C4-2B (cell line): ENCODE results near the gene LRSAM1.

Experiments used
- H3K27ac ChIP-seq: fragments of 450-650 bp; 2 replicates; pipeline ENCODE4 v1.5.1; 2017
- ZFX ChIP-seq: fragments of 450-650 bp; IDR thresholded peaks from 2 replicates; pipeline ENCODE4 v1.6.1; 2017
- TF ChIP-seq, protein P1 (sequence below): fragments of 450-650 bp; conservative IDR thresholded peaks from 2 replicates; pipeline ENCODE4 v1.5.1; 2017; ENCODE audit warnings: mild to moderate bottlenecking

Gene LRSAM1

DNA sequence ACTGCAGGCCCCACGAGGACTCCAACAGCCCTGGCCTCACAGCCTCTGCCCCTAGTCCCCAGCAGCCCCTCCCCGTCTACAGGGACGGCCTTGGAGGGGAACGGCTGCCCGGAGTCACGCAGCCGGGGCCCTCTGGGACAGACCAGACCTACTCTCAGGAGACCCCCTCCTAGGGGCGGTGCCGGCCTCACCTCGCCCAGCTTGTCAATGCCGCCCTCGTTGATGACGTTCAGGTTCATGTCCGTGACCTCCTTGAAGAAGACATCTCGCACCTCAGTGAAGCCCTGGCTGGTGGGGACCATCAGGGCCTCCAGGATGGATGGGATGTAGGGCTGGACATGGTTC is 58.6 kb downstream of the LRSAM1 start:
- TF ChIP-seq ZFX: no peak
- TF ChIP-seq, protein P1, sequence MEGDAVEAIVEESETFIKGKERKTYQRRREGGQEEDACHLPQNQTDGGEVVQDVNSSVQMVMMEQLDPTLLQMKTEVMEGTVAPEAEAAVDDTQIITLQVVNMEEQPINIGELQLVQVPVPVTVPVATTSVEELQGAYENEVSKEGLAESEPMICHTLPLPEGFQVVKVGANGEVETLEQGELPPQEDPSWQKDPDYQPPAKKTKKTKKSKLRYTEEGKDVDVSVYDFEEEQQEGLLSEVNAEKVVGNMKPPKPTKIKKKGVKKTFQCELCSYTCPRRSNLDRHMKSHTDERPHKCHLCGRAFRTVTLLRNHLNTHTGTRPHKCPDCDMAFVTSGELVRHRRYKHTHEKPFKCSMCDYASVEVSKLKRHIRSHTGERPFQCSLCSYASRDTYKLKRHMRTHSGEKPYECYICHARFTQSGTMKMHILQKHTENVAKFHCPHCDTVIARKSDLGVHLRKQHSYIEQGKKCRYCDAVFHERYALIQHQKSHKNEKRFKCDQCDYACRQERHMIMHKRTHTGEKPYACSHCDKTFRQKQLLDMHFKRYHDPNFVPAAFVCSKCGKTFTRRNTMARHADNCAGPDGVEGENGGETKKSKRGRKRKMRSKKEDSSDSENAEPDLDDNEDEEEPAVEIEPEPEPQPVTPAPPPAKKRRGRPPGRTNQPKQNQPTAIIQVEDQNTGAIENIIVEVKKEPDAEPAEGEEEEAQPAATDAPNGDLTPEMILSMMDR: no peak
- no peak overlapping the region for H3K27ac ChIP-seq

DNA sequence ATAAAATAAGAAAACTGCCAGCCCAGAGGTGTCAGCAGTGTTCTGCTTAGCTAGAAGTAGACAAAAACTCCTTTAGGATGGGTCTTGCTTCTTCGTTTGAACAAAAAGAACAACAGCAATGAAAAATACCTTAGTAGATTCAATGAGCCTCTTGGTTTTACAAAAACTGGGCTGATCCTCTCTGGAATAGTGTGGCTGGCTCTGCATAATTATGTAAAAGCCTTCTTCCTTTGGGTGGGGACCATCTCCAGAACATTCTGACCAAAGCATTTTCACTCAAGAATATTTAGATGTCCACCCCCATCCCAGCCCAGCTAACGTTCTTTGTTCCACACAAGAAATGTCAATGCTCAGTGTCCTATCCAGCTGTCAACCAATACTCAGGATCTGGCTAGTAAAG is 63.2 kb downstream of the LRSAM1 start:
- TF ChIP-seq ZFX: no peak
- TF ChIP-seq, protein P1: no peak
- H3K27ac ChIP-seq: no peak overlapping the region

DNA sequence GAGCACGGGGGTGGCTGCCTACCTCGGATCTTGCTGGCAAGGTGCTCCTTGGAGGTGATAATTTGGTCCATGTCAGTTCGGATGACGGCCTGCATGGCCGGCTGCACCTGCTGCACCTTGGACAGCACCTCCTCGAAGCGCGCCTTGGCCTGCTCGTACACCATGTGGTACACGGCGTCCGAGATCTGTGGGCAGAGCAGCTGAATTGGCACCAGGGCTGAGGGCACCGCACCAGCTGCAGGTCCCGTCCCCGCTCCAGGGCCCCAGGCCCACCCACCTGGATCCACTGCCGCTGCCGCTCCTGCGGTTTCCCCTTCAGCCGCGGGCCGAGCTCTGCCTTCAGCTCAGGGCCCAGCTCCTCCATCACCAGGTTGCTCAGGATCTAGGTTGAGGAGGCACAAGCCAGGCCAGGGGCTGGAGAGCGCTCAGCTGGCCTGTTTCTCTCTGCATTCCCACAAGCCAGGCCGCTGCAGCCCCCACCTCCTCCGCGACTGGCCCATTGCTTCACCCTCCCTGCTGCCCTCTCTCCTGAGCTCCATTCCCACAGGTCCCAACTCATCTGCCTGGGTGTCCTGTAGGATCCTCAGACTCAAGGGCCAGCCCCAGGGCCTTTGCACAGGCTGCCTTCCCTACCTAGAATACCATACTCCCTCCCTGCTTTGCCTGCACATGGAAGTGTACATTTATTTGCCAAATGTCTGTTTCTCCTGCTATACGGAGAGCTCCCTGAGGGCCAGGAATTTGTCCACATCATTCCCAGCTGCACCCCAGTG is 65.7 kb downstream of the LRSAM1 start:
- TF ChIP-seq, protein P1: no peak
- TF ChIP-seq ZFX: no peak
- no peak overlapping the region for H3K27ac ChIP-seq

DNA sequence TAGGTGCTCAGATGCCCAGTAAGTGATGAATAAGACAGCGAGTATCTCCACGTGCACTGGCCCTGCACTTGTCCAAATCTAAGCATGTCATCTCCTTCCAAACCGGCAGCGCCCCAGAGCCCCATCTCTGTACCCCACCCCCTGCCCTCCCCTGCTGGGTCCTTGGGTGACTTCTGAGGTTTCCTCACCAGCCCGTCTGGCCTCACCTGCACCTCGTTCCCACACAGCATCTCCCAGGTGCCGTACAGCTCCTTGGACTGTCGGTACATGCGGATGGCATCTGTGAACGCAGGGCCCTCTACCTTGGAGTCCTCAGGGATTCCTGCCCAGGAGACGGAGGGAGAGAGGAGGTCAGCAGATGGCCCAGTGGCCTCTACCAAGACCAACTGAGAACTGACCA is 66.3 kb downstream of the LRSAM1 start:
- H3K27ac ChIP-seq: no peak overlapping the region
- TF ChIP-seq ZFX: no peak
- TF ChIP-seq, protein P1: no peak

DNA sequence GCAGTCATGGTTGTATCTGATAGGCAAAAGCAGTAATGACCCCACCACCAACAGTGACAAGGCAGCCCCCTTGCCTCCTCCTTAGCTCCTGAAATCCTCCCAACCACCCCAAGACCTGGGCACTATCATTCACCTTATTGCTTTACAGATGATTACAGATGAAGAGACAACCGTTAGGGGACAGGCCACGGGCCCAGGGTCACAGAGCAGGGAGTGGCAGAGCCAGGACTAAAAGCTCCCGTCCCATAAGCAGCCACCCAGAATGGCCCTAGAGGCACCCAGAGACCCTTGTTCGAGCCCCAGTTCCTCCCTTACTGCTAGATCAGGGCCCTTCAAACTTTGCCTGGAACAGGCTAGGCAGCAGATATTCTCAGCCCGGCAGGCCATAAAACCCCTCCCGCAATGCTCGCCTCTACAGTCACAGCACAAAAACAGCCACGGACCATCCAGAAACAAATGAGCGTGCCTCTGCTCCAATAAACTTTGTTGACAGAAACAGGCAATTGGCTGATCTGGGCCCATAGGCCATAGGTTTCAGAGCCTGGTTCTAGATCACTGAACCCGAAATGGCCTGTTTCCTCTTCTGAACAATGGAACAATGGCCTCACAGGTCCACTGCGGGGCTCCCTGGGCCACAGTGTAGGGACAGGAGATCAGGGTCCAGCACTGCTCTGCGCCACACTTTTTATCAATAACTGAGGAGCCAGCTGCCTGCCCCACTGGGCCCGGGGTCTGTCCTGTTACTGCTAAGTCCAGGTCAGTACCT is 67.0 kb downstream of the LRSAM1 start:
- no peak for TF ChIP-seq ZFX
- TF ChIP-seq, protein P1: no peak
- H3K27ac ChIP-seq: no peak overlapping the region

DNA sequence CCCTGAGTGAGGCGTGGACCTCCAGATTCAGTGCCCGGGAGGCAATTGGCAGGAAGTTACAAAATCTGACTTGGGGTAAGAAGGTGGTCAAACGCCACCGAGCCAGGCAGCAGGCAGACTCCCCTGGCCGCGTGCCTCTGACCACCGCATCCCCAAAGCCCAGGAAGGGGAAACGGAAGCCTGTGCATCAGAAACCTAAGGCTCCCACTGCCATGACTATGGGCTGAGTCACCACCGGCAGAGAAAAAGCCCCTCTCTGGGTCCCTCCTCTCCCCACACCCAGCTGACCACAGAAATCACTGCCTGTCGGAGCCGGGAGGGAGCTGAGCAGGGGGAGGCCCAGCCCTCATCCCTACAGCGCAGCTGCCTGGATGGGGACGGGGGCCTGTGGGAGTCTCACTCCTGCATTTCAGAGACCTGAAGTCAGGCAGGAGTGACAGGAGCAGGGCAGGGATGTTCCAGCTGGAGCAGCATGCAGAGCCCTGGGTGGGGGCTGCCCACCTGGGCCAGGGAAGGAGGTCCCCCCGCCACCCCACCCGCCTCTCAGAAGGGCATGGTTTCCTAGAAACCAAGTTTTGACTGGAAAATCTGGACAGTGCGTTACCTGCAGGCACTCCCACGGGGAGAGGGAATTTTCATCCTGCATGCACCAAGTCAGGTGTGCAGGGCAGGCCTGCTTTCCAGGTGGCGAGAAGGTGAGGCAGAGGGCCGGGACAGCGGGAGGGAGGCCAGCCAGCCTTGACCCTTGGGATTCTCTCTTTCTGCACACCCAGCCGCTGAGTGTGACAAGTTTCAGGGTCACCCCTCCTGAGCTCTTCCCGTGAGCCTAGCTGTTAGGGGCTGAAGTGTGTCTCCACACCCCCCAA is 68.2 kb downstream of the LRSAM1 start:
- no peak overlapping the region for H3K27ac ChIP-seq

More for the DNA sequence above, 68.2 kb downstream of the LRSAM1 start:
- TF ChIP-seq, protein P1: no peak
- TF ChIP-seq ZFX: no peak
